ENCODE measurements around the gene SMAD1.

The SMAD1 gene

DNA sequence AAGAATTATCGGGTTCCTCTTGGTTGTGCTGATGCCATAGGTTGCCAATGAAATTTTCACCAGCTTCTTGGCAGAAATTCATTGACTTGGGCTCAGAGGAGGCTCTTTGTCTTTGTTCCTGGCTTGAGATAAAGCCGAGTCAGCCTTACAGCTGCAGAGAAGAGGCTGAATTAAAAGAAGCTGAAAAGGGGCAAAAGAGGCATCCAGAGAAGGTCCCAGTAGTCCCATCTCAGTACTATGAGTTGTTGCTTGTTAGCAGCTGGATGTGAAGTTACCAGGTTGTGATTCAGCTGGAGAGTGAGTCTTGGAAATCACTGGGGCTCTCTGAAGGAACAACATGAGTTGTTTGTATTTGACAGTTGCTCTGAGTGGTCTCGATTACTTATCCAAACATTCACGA, 59.7 kb downstream of the SMAD1 start:
- H3K4me1 ChIP-seq (ENCODE audit: low read depth, poor library complexity, severe bottlenecking) = peaks cover 23% of the 10 kb centered on the region
- TF ChIP-seq CTCF (conservative IDR thresholded peaks at IDR 0.05; ENCODE audit: low read depth, low read length) = no peak
- H4K20me1 ChIP-seq (ENCODE audit: insufficient read depth) = no peaks in the 10 kb centered on the region
- no peak overlapping the region for H3K9ac ChIP-seq
- H3K79me2 ChIP-seq (ENCODE audit: insufficient read depth, low read depth) = no peaks in the 10 kb centered on the region
- H3K36me3 ChIP-seq (ENCODE audit: insufficient read depth) = no peaks in the 10 kb centered on the region
- no peaks in the 10 kb centered on the region for H3K27me3 ChIP-seq (ENCODE audit: insufficient read depth, low read depth)
- H2AFZ ChIP-seq (ENCODE audit: low read depth) = no peak overlapping the region
- no peak overlapping the region for H3K27ac ChIP-seq
- H3K4me2 ChIP-seq = no peak overlapping the region
- H3K4me3 ChIP-seq (IDR thresholded peaks at IDR 0.05; ENCODE audit: insufficient read depth, low read depth, low read length) = no peak overlapping the region

- no peak overlapping the region for H3K9ac ChIP-seq
- H3K36me3 ChIP-seq (ENCODE audit: insufficient read depth) = no peaks in the 10 kb centered on the region
- H2AFZ ChIP-seq (ENCODE audit: low read depth) = no peak overlapping the region
- no peak overlapping the region for H3K4me3 ChIP-seq (IDR thresholded peaks at IDR 0.05; ENCODE audit: insufficient read depth, low read depth, low read length)
- H3K4me1 ChIP-seq (ENCODE audit: low read depth, poor library complexity, severe bottlenecking) = peaks cover 22% of the 10 kb centered on the region
- H3K27me3 ChIP-seq (ENCODE audit: insufficient read depth, low read depth) = no peaks in the 10 kb centered on the region
- TF ChIP-seq CTCF (conservative IDR thresholded peaks at IDR 0.05; ENCODE audit: low read depth, low read length) = no peak
- no peak overlapping the region for H3K4me2 ChIP-seq
- H4K20me1 ChIP-seq (ENCODE audit: insufficient read depth) = no peaks in the 10 kb centered on the region
- H3K27ac ChIP-seq = no peak overlapping the region
- no peaks in the 10 kb centered on the region for H3K79me2 ChIP-seq (ENCODE audit: insufficient read depth, low read depth)
Measured at GRCh38 chr4:145545031-145545430, 63.4 kb downstream of the SMAD1 start.

DNA sequence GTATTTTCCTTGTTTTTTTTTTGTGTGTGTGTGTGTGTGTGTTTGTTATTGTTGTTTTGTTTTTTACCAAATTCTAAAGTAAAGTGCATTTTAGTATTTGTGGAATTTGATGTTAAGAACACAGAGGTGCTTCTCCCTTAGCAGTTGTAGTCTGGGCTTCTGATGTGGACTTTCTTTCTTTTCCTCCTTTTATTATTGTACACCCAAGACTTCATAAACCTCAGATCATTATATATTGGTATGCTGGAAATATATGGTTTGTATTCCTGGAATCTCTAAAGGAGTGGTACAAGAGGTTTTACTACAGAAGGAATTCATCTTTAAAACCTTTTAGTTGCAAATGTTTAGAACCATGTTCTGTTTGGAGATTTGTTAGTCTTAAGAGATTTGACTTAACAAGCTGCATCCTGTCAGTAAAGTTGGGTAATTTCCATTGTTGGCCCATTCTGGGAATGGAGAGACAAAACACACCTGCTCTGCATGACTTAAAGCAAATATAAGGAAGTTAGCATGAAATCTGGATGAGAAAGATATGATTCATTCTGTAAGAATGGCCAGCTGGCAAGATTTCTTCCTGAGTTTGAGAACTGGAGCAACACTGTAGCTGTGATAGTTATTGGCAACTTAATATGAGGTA, 64.0 kb downstream of the SMAD1 start:
- Histone ChIP-seq H3K36me3 (ENCODE audit: insufficient read depth) (no peaks in the 10 kb centered on the region), H2AFZ (ENCODE audit: low read depth) (no peak overlapping the region), H3K27ac (no peak overlapping the region), H3K27me3 (ENCODE audit: insufficient read depth, low read depth) (no peaks in the 10 kb centered on the region), H3K4me2 (no peak overlapping the region), H3K4me1 (ENCODE audit: low read depth, poor library complexity, severe bottlenecking) (peaks cover 21% of the 10 kb centered on the region), H3K79me2 (ENCODE audit: insufficient read depth, low read depth) (no peaks in the 10 kb centered on the region), H4K20me1 (ENCODE audit: insufficient read depth) (no peaks in the 10 kb centered on the region), H3K9ac (no peak overlapping the region), H3K4me3 (IDR thresholded peaks at IDR 0.05; ENCODE audit: insufficient read depth, low read depth, low read length) (no peak overlapping the region)
- TF ChIP-seq CTCF (conservative IDR thresholded peaks at IDR 0.05; ENCODE audit: low read depth, low read length) = no peak

DNA sequence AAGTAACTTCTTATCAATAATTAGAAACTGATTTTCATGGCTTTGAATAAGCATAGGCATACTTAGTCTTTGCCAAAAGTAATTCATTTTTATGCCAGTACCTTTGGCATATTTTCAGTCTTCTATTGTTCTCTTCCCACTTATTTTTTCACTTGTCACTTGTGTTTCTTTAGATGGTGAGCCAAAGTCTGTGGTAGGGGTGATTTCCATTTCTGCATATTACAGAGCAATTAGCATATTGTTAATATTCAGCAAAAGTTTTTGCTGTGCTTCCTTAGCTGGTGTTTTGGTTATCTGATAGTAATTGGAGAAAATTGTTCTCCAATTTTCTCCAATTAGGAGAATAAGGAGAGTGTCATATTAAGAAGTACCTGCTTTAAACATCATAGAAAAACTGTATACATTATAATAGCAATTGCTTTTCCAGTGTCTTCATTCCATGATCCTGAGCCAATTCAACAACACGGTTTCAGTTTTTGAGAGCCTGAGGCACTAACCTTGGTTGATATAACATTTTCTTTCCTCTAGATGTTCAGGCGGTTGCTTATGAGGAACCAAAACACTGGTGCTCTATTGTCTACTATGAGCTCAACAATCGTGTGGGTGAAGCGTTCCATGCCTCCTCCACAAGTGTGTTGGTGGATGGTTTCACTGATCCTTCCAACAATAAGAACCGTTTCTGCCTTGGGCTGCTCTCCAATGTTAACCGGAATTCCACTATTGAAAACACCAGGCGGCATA, 64.7 kb downstream of the SMAD1 start:
- Histone ChIP-seq H3K27me3 (ENCODE audit: insufficient read depth, low read depth) (no peaks in the 10 kb centered on the region), H3K9ac (no peak overlapping the region)

More for the DNA sequence above, 64.7 kb downstream of the SMAD1 start:
- Histone ChIP-seq H3K4me2 (no peak overlapping the region), H3K4me1 (ENCODE audit: low read depth, poor library complexity, severe bottlenecking) (peaks cover 21% of the 10 kb centered on the region), H4K20me1 (ENCODE audit: insufficient read depth) (no peaks in the 10 kb centered on the region), H3K4me3 (IDR thresholded peaks at IDR 0.05; ENCODE audit: insufficient read depth, low read depth, low read length) (no peak overlapping the region), H3K27ac (no peak overlapping the region), H3K36me3 (ENCODE audit: insufficient read depth) (no peaks in the 10 kb centered on the region), H3K79me2 (ENCODE audit: insufficient read depth, low read depth) (no peaks in the 10 kb centered on the region), H2AFZ (ENCODE audit: low read depth) (no peak overlapping the region)
- TF ChIP-seq CTCF (conservative IDR thresholded peaks at IDR 0.05; ENCODE audit: low read depth, low read length) = no peak
